ENCODE data around the gene MYO3A. TPM values are rescaled to one million over a fixed set of nuclear protein-coding genes. Genes with fewer than 3 reads are reported as not detected.

The MYO3A gene
- total and polyA plus RNA-seq, 2 experiments from 2014 or later, result 3.0 to 10.7 TPM

DNA sequence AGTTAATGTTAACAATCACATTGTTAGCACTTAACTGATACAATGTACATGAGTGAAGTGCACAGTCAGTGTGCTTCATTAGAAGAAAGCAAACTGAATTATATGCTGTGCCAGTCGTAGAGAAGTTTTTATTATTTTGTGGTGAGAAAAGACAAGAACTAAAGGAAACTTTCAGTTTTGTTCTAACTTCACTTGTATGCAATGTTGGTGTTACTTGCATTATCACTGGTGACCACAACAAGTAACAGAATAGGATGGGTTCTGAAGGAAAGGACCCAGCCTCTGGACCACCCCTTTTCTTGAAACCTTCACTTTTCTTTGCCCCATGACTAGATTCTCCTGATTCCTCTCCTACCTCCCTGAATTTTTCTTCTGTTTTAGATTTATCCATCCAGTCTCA is 159.2 kb downstream of the MYO3A start:
- H3K79me2 ChIP-seq (replicated peaks; ENCODE audit: insufficient read depth), result no peaks in the 10 kb centered on the region
- H3K27ac ChIP-seq (ENCODE audit: low read depth), result no peak overlapping the region
- Mint-ChIP-seq H3K36me3 (ENCODE audit: low read depth) (no peaks in the 10 kb centered on the region; the same call in 2 of the 3 replicates), H3K9me3 (no peaks in the 10 kb centered on the region), H3K27ac (no peak overlapping the region), H3K4me3 (no peak overlapping the region), H3K4me1 (no peaks in the 10 kb centered on the region), H3K27me3 (ENCODE audit: insufficient read depth, low read depth, poor library complexity) (peaks cover 3% of the 10 kb centered on the region)
- no peaks in the 10 kb centered on the region for H3F3A ChIP-seq (replicated peaks; ENCODE audit: low read depth)
- no peaks in the 10 kb centered on the region for H3K36me3 ChIP-seq (ENCODE audit: insufficient read depth)
- DNase-seq (ENCODE audit: low spot score), result no peak
- no peak for ATAC-seq
- TF ChIP-seq STAT1 (IDR thresholded peaks at IDR 0.05; ENCODE audit: unreplicated experiment) (no peak), POLR2AphosphoS5 (IDR thresholded peaks at IDR 0.05; ENCODE audit: low read depth) (no peak), EZH2 (IDR thresholded peaks at IDR 0.05; ENCODE audit: low read depth, unreplicated experiment) (no peak), CTCF (conservative IDR thresholded peaks at IDR 0.05; ENCODE audit: low read depth in 2 of 2) (no peak), EZH2phosphoT487 (IDR thresholded peaks at IDR 0.05; ENCODE audit: unreplicated experiment) (no peak), NANOG (IDR thresholded peaks at IDR 0.05; ENCODE audit: borderline replicate concordance) (no peak), JUNB (IDR thresholded peaks at IDR 0.05; ENCODE audit: unreplicated experiment) (no peak)
- TF ChIP-seq, protein P1, sequence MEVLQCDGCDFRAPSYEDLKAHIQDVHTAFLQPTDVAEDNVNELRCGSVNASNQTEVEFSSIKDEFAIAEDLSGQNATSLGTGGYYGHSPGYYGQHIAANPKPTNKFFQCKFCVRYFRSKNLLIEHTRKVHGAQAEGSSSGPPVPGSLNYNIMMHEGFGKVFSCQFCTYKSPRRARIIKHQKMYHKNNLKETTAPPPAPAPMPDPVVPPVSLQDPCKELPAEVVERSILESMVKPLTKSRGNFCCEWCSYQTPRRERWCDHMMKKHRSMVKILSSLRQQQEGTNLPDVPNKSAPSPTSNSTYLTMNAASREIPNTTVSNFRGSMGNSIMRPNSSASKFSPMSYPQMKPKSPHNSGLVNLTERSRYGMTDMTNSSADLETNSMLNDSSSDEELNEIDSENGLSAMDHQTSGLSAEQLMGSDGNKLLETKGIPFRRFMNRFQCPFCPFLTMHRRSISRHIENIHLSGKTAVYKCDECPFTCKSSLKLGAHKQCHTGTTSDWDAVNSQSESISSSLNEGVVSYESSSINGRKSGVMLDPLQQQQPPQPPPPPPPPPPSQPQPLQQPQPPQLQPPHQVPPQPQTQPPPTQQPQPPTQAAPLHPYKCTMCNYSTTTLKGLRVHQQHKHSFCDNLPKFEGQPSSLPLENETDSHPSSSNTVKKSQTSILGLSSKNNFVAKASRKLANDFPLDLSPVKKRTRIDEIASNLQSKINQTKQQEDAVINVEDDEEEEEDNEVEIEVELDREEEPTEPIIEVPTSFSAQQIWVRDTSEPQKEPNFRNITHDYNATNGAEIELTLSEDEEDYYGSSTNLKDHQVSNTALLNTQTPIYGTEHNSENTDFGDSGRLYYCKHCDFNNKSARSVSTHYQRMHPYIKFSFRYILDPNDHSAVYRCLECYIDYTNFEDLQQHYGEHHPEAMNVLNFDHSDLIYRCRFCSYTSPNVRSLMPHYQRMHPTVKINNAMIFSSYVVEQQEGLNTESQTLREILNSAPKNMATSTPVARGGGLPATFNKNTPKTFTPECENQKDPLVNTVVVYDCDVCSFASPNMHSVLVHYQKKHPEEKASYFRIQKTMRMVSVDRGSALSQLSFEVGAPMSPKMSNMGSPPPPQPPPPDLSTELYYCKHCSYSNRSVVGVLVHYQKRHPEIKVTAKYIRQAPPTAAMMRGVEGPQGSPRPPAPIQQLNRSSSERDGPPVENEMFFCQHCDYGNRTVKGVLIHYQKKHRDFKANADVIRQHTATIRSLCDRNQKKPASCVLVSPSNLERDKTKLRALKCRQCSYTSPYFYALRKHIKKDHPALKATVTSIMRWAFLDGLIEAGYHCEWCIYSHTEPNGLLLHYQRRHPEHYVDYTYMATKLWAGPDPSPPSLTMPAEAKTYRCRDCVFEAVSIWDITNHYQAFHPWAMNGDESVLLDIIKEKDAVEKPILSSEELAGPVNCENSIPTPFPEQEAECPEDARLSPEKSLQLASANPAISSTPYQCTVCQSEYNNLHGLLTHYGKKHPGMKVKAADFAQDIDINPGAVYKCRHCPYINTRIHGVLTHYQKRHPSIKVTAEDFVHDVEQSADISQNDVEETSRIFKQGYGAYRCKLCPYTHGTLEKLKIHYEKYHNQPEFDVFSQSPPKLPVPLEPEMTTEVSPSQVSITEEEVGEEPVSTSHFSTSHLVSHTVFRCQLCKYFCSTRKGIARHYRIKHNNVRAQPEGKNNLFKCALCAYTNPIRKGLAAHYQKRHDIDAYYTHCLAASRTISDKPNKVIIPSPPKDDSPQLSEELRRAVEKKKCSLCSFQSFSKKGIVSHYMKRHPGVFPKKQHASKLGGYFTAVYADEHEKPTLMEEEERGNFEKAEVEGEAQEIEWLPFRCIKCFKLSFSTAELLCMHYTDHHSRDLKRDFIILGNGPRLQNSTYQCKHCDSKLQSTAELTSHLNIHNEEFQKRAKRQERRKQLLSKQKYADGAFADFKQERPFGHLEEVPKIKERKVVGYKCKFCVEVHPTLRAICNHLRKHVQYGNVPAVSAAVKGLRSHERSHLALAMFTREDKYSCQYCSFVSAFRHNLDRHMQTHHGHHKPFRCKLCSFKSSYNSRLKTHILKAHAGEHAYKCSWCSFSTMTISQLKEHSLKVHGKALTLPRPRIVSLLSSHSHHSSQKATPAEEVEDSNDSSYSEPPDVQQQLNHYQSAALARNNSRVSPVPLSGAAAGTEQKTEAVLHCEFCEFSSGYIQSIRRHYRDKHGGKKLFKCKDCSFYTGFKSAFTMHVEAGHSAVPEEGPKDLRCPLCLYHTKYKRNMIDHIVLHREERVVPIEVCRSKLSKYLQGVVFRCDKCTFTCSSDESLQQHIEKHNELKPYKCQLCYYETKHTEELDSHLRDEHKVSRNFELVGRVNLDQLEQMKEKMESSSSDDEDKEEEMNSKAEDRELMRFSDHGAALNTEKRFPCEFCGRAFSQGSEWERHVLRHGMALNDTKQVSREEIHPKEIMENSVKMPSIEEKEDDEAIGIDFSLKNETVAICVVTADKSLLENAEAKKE (CRISPR knock-in tag; IDR thresholded peaks at IDR 0.05), result no peak
- H3K27me3 ChIP-seq (ENCODE audit: insufficient read depth), result no peaks in the 10 kb centered on the region
- no peaks in the 10 kb centered on the region for H3K9me2 ChIP-seq (ENCODE audit: insufficient read depth)
- no peaks in the 10 kb centered on the region for H4K20me1 ChIP-seq (replicated peaks; ENCODE audit: insufficient read depth)
- no peaks in the 10 kb centered on the region for H3K4me1 ChIP-seq (ENCODE audit: insufficient read depth)
- H3K4me3 ChIP-seq, result no peak overlapping the region
- H3K4me2 ChIP-seq, result no peak overlapping the region
- H2AFZ ChIP-seq, result no peak overlapping the region
